Naive thymus-derived CD8-positive, alpha-beta T cell (primary cell): Measurements from ENCODE around the gene TNS3. TPM values are rescaled to one million over a fixed set of nuclear protein-coding genes. Genes with fewer than 3 reads are reported as not detected.

Source experiments
- ATAC-seq, 2 donors: fragments of 150-1000 bp; cut with Tn5 transposase in 1 of 2; sonication (Bioruptor Pico), chemical (Tn5 transposase) in 1 of 2; 1 replicate in 1 of 2; 2 replicates in 1 of 2; pipeline ENCODE4 v1.10.0; 2021; ENCODE audit warnings: mild to moderate bottlenecking in 2 of 2, moderate library complexity in 2 of 2
- POLR2A ChIA-PET: fragments of 350-600 bp; sonication (Branson Sonifier 250); formaldehyde crosslinking; loops from one replicate; lab custom pipeline; 2021; ENCODE audit warnings: antibody characterized with exemption; lab: Charles Lee
- DNase-seq, 10 donors: peaks; one replicate each; pipeline versions ENCODE4 v3.0.0 to v3.0.0-alpha.2; 2020 to 2022
- H3K27ac Mint-ChIP-seq, 10 donors: one replicate each; pipeline ENCODE4 v1.8.0; 2020 to 2022; ENCODE audit warnings: mild to moderate bottlenecking in 10 of 10, mixed read lengths in 10 of 10, moderate library complexity in 4 of 10, inconsistent platforms in 1 of 10
- H3K27me3 Mint-ChIP-seq, 5 donors: one replicate each; pipeline ENCODE4 v1.8.0; 2021 to 2022; ENCODE audit warnings: mixed read lengths in 5 of 5
- H3K36me3 Mint-ChIP-seq, 3 donors: one replicate each; pipeline ENCODE4 v1.8.0; 2020 to 2022; ENCODE audit warnings: mixed read lengths in 3 of 3, mild to moderate bottlenecking in 2 of 3, inconsistent platforms in 1 of 3
- H3K4me1 Mint-ChIP-seq, 4 donors: one replicate each; pipeline ENCODE4 v1.8.0; 2021 to 2022; ENCODE audit warnings: mixed read lengths in 4 of 4
- H3K4me3 Mint-ChIP-seq, 10 donors: one replicate each; pipeline ENCODE4 v1.8.0; 2020 to 2022; ENCODE audit warnings: mild to moderate bottlenecking in 10 of 10, mixed read lengths in 10 of 10, moderate library complexity in 6 of 10, inconsistent platforms in 1 of 10
- H3K9me3 Mint-ChIP-seq, 9 donors: one replicate each; pipeline ENCODE4 v1.8.0; 2020 to 2022; ENCODE audit warnings: mixed read lengths in 9 of 9, mild to moderate bottlenecking in 3 of 9, inconsistent platforms in 1 of 9, moderate library complexity in 1 of 9
- polyA plus RNA-seq, 3 donors: library from polyadenylated mRNA; unstranded; fragments of 300-500 nt; fragmentation: Illumina TruSeq; gene quantifications; one replicate each; pipeline ENCODE4 v1.2.3, GENCODE V29; 2021
- total RNA-seq, 8 experiments: library from RNA in 2 of 8; stranded (reverse) in 2 of 8; gene quantifications; one replicate each; pipeline ENCODE4 v1.2.3 and lab custom pipeline; 2021 to 2026

TNS3 gene
- total and polyA plus RNA-seq, 5 experiments from 2014 or later: 1.2 to 1.6 TPM; not detected in 3

- peak overlapping the region in 1 of 10 donors; percentile 67 for H3K27ac Mint-ChIP-seq
- POLR2A ChIA-PET: no interaction called here
- ATAC-seq: no peak
- DNase-seq: no peak
- peaks cover 0 to 2% (median 0%) of the 10 kb centered on the region in 9 donors for H3K9me3 Mint-ChIP-seq
- peaks cover 9 to 85% (median 13%) of the 10 kb centered on the region in 4 donors for H3K4me1 Mint-ChIP-seq
- no peak overlapping the region for H3K4me3 Mint-ChIP-seq
- peaks cover 0 to 17% (median 8%) of the 10 kb centered on the region in 5 donors for H3K27me3 Mint-ChIP-seq
- H3K36me3 Mint-ChIP-seq: no peaks in the 10 kb centered on the region
Observed at GRCh38 chr7:47576031-47576865, 5.7 kb downstream of the TNS3 start.

- POLR2A ChIA-PET: no interaction called here
- Mint-ChIP-seq H3K27me3 (peaks cover 0 to 13% (median 2%) of the 10 kb centered on the region in 5 donors), H3K9me3 (peaks cover 0 to 2% (median 0%) of the 10 kb centered on the region in 9 donors), H3K4me3 (peak overlapping the region in 1 of 10 donors; percentile 59), H3K4me1 (peaks cover 8 to 83% (median 18%) of the 10 kb centered on the region in 4 donors), H3K36me3 (no peaks in the 10 kb centered on the region), H3K27ac (peak overlapping the region in 1 of 10 donors; percentile 57)
- ATAC-seq: no peak
- peak in 1 of 10 donors; percentile 35 for DNase-seq
Observed at GRCh38 chr7:47574482-47575329, 7.2 kb downstream of the TNS3 start.

GRCh38 chr7:47573758-47574481, 8.0 kb downstream of the TNS3 start:
- Mint-ChIP-seq H3K4me1 (peaks cover 7 to 79% (median 16%) of the 10 kb centered on the region in 4 donors), H3K9me3 (peaks cover 0 to 2% (median 0%) of the 10 kb centered on the region in 9 donors), H3K27me3 (peaks cover 0 to 14% (median 2%) of the 10 kb centered on the region in 5 donors), H3K36me3 (no peaks in the 10 kb centered on the region), H3K4me3 (peak overlapping the region in 1 of 10 donors; percentile 59), H3K27ac (peak overlapping the region in 1 of 10 donors; percentile 57)
- no peak for ATAC-seq
- no peak for DNase-seq
- POLR2A ChIA-PET: no interaction called here

- H3K36me3 Mint-ChIP-seq: no peaks in the 10 kb centered on the region
- no peak overlapping the region for H3K27ac Mint-ChIP-seq
- DNase-seq: no peak
- peaks cover 3 to 79% (median 12%) of the 10 kb centered on the region in 4 donors for H3K4me1 Mint-ChIP-seq
- peaks cover 0 to 21% (median 2%) of the 10 kb centered on the region in 5 donors for H3K27me3 Mint-ChIP-seq
- no peak for ATAC-seq
- H3K4me3 Mint-ChIP-seq: no peak overlapping the region
- H3K9me3 Mint-ChIP-seq: peaks cover 0 to 2% (median 0%) of the 10 kb centered on the region in 9 donors
- POLR2A ChIA-PET: no interaction called here
Observed at GRCh38 chr7:47572939-47573757, 8.8 kb downstream of the TNS3 start.

- DNase-seq (no peak), ATAC-seq (no peak)
- Mint-ChIP-seq H3K27ac (no peak overlapping the region), H3K4me3 (no peak overlapping the region), H3K27me3 (peaks cover 0 to 23% (median 2%) of the 10 kb centered on the region in 5 donors), H3K4me1 (peaks cover 3 to 77% (median 11%) of the 10 kb centered on the region in 4 donors), H3K36me3 (no peaks in the 10 kb centered on the region), H3K9me3 (peaks cover 0 to 2% (median 0%) of the 10 kb centered on the region in 9 donors)
- POLR2A ChIA-PET: no interaction called here
Observed at GRCh38 chr7:47572094-47572445, 9.8 kb downstream of the TNS3 start.

GRCh38 chr7:47571331-47572093, 10.4 kb downstream of the TNS3 start:
- peaks cover 0 to 23% (median 2%) of the 10 kb centered on the region in 5 donors for H3K27me3 Mint-ChIP-seq

GRCh38 chr7:47570649-47571050, 11.3 kb downstream of the TNS3 start:
- Mint-ChIP-seq H3K36me3 (no peaks in the 10 kb centered on the region), H3K27ac (no peak overlapping the region), H3K9me3 (peaks cover 0 to 2% (median 0%) of the 10 kb centered on the region in 9 donors), H3K27me3 (peaks cover 0 to 23% (median 3%) of the 10 kb centered on the region in 5 donors), H3K4me1 (peaks cover 3 to 65% (median 11%) of the 10 kb centered on the region in 4 donors), H3K4me3 (no peak overlapping the region)
- ATAC-seq (no peak), DNase-seq (no peak)
- POLR2A ChIA-PET: no interaction called here

More at GRCh38 chr7:47571331-47572093, 10.4 kb downstream of the TNS3 start:
- H3K4me3 Mint-ChIP-seq: peak overlapping the region in 1 of 10 donors; percentile 71
- H3K4me1 Mint-ChIP-seq: peaks cover 3 to 74% (median 11%) of the 10 kb centered on the region in 4 donors
- POLR2A ChIA-PET: no interaction called here
- no peak overlapping the region for H3K27ac Mint-ChIP-seq
- ATAC-seq (no peak), DNase-seq (no peak)
- peaks cover 0 to 2% (median 0%) of the 10 kb centered on the region in 9 donors for H3K9me3 Mint-ChIP-seq
- no peaks in the 10 kb centered on the region for H3K36me3 Mint-ChIP-seq

GRCh38 chr7:47568547-47568946, 13.4 kb downstream of the TNS3 start:
- Mint-ChIP-seq H3K36me3 (no peaks in the 10 kb centered on the region), H3K27ac (peak overlapping the region in 1 of 10 donors; percentile 41), H3K4me1 (peaks cover 3 to 47% (median 7%) of the 10 kb centered on the region in 4 donors), H3K9me3 (peaks cover 0 to 1% (median 0%) of the 10 kb centered on the region in 9 donors), H3K27me3 (peaks cover 0 to 23% (median 4%) of the 10 kb centered on the region in 5 donors), H3K4me3 (no peak overlapping the region)
- DNase-seq (no peak), ATAC-seq (no peak)
- POLR2A ChIA-PET: no interaction called here

- POLR2A ChIA-PET: no interaction called here
- no peak for ATAC-seq
- no peak overlapping the region for H3K4me3 Mint-ChIP-seq
- no peaks in the 10 kb centered on the region for H3K36me3 Mint-ChIP-seq
- H3K9me3 Mint-ChIP-seq: peaks cover 0 to 2% (median 0%) of the 10 kb centered on the region in 9 donors
- peaks cover 3 to 42% (median 7%) of the 10 kb centered on the region in 4 donors for H3K4me1 Mint-ChIP-seq
- DNase-seq: no peak
- no peak overlapping the region for H3K27ac Mint-ChIP-seq
- peaks cover 0 to 23% (median 4%) of the 10 kb centered on the region in 5 donors for H3K27me3 Mint-ChIP-seq
Observed at GRCh38 chr7:47568056-47568455, 13.9 kb downstream of the TNS3 start.

- Mint-ChIP-seq H3K4me1 (peaks cover 0 to 26% (median 1%) of the 10 kb centered on the region in 4 donors), H3K4me3 (no peak overlapping the region), H3K27ac (no peak overlapping the region), H3K36me3 (no peaks in the 10 kb centered on the region), H3K27me3 (peaks cover 0 to 13% (median 2%) of the 10 kb centered on the region in 5 donors), H3K9me3 (peaks cover 0 to 2% (median 0%) of the 10 kb centered on the region in 9 donors)
- no peak for DNase-seq
- ATAC-seq: no peak
- POLR2A ChIA-PET: no interaction called here
Observed at GRCh38 chr7:47565640-47566250, 16.2 kb downstream of the TNS3 start.
